HG03571 (cell line): ENCODE results near the gene MED13L.

Source experiments
- ATAC-seq: cut with Tn5 transposase; IDR thresholded peaks from one replicate; pipeline ENCODE4 v1.9.1; 2021; ENCODE audit not compliant: unreplicated experiment

MED13L gene

DNA sequence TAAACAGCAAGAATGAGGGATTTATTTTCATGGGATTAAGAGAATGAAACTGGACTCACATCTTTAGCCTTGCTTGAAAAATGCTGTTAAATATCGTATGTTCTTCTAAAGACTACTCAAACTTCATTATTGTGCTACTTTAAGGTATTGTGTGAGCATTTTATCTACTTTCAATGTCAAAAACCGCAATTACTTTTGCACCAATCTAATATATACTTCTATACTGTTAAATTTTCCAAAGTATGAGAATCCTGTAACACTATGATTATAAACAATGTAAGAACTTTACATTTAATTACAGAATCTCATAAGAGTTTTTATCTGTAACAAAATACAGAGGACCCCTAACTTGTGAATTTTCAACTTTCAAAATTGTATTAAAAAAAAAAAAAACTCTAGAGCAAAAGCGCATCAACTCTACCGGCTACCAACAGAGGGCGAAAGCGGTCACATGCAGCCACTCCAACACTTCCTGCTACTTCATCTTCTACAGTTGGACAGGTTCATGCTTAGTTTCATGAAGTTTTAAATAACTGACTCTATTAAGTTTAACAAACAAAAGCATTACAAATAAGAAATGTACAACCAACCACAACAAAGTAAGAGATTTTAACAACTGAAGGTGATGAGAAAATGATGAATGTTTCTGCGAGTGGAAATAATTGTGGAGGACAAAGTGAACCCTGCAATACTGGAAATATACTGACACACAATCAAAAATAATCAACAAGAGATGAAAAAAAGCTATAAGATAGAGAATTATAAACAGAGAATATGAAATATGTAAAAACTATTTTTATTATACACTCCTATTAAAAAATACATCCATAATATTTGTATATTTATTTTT, 210.9 kb downstream of the MED13L start:
- ATAC-seq = no peak

DNA sequence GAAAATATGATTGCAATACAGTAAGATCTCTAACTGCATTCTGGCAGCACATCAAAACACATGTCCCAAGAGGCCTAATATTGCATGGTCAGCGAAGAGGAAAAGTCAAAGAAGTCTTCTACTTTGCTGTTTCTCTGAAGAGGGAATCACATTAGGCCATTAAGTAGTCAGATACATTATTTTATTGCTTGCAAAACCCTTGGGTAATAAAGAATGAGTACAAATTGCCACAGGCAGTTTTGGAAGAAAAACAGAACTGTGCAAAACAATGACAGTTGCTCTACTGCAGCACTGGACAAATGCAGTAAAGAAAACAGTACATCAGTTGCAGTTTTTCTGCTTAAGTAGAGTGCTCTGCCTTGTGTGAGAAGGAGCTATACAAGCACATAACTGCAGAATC, 211.9 kb downstream of the MED13L start:
- ATAC-seq = no peak

GRCh38 chr12:116064493-116064892, 213.0 kb downstream of the MED13L start:
- ATAC-seq = no peak

- ATAC-seq = no peak
Measured at GRCh38 chr12:116062698-116063097, 214.8 kb downstream of the MED13L start.

GRCh38 chr12:116060764-116061163, 216.7 kb downstream of the MED13L start:
- ATAC-seq = no peak

GRCh38 chr12:116059904-116060303, 217.6 kb downstream of the MED13L start:
- ATAC-seq = no peak

GRCh38 chr12:116058574-116058973, 218.9 kb downstream of the MED13L start:
- ATAC-seq = no peak

GRCh38 chr12:116057356-116057755, 220.1 kb downstream of the MED13L start:
- ATAC-seq = no peak

GRCh38 chr12:116055895-116056607, 221.4 kb downstream of the MED13L start:
- no peak for ATAC-seq

DNA sequence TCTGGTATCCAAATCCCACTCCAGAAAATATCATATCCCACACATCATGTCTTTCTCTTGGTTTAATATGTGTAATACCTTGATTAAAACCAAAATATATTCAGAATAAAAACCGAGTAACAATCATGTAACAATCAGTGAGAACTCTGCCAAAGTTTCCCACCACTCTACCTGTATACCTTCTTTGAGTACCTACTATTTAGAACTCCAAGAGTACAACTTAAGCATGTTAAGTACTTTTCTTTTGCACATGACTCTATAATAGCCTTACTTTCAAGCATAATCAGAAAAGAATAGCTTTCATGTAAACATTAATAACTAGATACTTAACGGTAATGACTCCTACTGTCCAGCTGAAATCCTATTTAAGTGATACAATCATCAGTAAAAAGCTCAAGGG, 223.2 kb downstream of the MED13L start:
- ATAC-seq = no peak

- no peak for ATAC-seq
Measured at GRCh38 chr12:116053479-116054200, 223.9 kb downstream of the MED13L start.

DNA sequence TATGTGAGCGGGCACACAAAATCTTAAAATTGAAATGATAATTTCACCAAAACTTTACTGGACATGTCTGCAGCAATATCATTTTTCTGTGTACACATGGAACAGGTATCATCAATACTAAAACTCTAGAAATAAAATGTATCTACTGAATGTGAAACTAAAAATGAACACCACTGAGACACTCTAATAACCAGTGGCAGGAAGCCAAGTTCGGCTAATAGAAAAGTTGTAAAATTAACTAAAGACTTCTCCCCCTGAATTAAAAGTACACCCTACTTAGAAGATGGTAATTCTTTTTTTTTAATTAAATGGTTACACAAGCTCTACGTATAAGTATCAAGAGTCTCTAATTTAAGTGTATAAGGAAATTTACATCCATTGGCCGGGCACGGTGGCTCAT, 227.2 kb downstream of the MED13L start:
- ATAC-seq = no peak

DNA sequence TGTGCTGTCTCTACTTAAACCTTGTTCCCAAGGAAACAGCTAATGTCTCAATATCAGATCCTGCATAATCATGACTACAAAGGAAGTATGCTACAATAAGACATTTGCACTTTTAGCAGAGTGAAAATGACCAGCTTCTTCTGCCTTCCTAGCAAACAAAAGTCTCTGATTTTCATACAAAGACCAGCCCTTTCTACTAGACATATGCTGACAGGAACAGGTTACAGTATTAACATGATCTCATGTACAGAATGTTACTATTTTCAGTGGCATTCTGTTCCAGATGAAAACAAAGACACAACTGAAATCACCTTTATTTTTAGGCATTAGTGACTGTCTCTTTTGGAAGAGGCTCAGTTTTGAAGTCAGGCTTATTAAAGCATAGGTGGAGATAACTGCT, 228.6 kb downstream of the MED13L start:
- ATAC-seq = no peak

DNA sequence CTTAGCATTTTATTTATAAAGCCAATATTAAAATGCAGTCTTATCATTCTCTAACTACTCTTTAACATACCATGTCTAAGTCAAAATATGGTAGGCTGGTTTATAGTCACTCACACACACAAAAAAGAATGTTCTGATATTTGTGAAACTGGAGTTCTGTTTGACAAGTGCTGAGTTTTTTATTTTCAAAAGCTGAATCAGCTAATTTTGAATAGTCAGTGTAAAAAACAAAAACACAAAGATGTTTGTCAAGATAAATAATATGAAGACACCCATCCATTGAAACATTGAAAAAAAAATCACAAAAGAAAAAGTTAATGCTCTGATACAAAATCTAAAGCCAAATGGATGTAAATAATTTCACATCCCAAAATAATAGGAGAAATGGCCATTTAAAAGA, 231.5 kb downstream of the MED13L start:
- no peak for ATAC-seq

- no peak for ATAC-seq
Measured at GRCh38 chr12:116045150-116045549, 232.3 kb downstream of the MED13L start.

DNA sequence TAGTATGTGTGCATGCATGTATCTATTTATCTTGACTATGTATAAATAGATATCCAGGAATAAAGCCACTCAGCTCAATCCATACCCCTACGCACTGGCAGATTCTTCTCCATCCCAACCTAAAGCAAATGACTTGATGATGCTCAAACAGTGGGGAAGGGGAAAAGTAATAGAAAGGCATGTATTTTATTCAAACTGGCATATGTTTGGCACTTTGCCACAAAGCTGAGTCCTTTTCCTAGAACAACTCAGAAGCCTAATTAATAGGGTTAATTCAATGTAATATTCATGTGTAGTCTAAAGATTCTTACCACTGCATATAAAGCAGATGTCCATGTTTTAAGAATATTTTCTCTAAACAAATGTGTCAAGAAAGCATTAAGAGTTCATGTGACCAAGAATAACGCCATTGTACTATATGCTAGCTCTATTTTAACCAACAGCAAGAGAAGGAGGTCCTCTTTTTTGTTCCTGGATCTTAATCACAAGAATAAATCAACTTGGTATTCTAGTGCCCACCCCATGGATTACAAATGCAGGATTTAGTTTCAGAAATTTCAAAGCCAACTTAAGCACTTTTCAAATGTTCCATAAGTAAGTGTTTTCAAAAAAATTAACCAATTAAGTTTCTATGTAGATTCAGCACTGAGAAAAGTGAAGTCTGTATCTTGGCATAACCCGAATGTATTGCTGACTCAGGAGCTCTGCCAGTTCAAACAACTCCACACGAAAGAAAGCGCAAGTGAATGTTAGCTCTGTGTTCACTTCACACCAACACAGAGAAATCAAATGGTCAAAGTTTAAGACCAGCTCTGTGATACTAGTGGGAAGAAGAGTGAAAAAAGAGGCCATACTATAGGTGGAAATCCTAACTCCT, 233.6 kb downstream of the MED13L start:
- no peak for ATAC-seq

DNA sequence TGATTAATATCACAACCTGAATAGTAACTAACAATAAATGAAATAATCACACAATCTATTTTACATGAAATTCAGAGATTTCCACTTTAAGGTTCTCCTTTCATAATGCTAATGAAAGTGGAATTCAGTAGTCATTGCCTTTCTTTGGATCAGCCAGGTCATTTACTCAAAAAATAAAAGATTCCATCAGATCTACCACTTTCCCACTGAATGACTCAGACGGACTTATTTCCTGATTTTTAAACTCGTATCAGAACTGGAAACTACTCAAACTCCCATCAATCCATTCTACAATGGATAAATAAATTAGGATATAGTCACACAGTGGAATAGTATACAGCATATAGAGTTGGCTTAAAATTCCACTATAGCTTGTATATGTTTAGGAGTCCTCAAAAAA, 237.1 kb downstream of the MED13L start:
- no peak for ATAC-seq

DNA sequence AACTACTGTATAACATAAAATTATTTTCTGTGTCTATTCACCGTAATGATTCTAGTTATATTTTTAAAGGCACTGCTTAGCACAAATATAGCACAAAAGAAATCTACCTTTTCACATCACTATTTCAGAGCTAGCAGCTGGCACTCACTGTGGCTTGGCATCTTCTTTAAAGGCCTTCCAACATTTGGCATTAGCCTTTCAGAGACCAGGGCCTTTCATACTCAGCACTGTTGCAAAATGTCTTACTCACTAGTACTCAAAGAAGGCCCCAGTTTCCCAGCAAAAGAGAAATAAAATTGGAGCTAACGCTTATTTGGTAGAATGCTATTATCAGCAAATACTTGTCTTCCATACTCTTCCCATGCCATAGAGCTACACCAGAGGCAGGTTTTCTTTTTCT, 238.4 kb downstream of the MED13L start:
- no peak for ATAC-seq

GRCh38 chr12:116037941-116038837, 239.3 kb downstream of the MED13L start:
- no peak for ATAC-seq

- no peak for ATAC-seq
Measured at GRCh38 chr12:116033765-116034164, 243.7 kb downstream of the MED13L start.
